ENCODE data around the gene CPM. TPM values are rescaled to one million over a fixed set of nuclear protein-coding genes. Genes with fewer than 3 reads are reported as not detected.

CPM gene
- polyA plus RNA-seq, 2 of the 4 experiments (the other 2 are of a cell fraction): 3.7 to 6.8 TPM

DNA sequence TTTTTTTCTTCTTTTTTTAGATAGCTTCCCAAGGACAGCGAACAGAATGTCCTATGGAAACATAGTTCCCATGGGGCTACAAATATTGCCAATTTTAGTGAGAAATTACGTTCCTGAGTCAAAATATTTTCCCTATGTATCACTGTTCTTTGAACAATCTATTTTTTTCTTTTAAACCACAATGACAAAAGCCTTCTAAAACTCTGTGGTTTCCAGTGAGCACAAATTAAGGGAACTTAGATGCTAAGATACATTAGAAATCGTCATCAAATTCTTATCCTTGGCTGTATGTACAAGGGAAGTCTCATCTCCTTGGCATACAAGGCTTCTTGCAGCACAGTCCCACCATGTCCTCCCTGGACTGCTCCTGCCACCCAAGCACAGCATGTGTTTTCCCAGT, 17.9 kb downstream of the CPM start:
- no peak for TF ChIP-seq RAD21 (conservative IDR thresholded peaks at IDR 0.05 in 1 of 2, IDR thresholded peaks at IDR 0.05 in 1 of 2)
- no peak for TF ChIP-seq KDM5A (IDR thresholded peaks at IDR 0.05)
- TF ChIP-seq, protein P1, sequence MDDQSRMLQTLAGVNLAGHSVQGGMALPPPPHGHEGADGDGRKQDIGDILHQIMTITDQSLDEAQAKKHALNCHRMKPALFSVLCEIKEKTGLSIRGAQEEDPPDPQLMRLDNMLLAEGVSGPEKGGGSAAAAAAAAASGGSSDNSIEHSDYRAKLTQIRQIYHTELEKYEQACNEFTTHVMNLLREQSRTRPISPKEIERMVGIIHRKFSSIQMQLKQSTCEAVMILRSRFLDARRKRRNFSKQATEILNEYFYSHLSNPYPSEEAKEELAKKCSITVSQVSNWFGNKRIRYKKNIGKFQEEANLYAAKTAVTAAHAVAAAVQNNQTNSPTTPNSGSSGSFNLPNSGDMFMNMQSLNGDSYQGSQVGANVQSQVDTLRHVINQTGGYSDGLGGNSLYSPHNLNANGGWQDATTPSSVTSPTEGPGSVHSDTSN (IDR thresholded peaks at IDR 0.05): no peak
- Histone ChIP-seq H3K4me2 (no peak overlapping the region), H3K4me1 (no peaks in the 10 kb centered on the region), H3K9me3 (no peaks in the 10 kb centered on the region), H3K4me3 (no peak overlapping the region), H3K27ac (no peak overlapping the region)
- ChIA-PET POLR2A (no interaction called here), CTCF (interaction anchor here (1.1 kb wide), 1 partner anchor 155 kb away, joined by 3 read pairs; no protein-coding TSS in a partner anchor)
- DNase-seq (ENCODE audit: low read depth in 1 of 2, low spot score in 1 of 2): no peak
- peak in 1 of 2 experiments; percentile 33; a peak in 2 of 6 replicates for ATAC-seq
- no peak for FAIRE-seq
- WGBS (ENCODE audit: missing lambda C conversion rate): 51% methylated on average over 3 of the region's 3 CpGs

DNA sequence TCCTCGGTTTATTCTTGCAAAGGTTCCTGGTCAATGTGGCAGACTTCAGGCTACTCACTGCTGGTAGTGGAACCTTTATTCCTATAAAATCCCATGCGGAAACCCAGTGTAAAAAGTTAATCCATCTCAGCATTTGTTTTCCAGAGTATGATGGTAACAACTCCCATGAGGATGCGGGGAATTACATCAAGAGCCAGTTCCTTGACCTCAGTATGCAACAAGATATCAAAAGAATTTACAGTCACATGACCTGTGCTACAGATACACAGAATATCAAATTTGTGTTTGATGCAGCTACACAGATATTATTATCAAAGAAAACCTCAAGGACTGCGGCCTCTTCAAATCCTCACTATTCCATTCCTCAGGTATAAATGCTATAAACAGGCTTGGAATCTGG, 19.3 kb downstream of the CPM start:
- ATAC-seq: no peak
- no peak overlapping the region for H3K27ac ChIP-seq
- no peak for TF ChIP-seq RAD21 (conservative IDR thresholded peaks at IDR 0.05 in 1 of 2, IDR thresholded peaks at IDR 0.05 in 1 of 2)
- POLR2A ChIA-PET: no interaction called here
- DNase-seq (ENCODE audit: low read depth in 1 of 2, low spot score in 1 of 2): no peak
- H3K9me3 ChIP-seq: no peaks in the 10 kb centered on the region
- H3K4me2 ChIP-seq: no peak overlapping the region
- no peak for FAIRE-seq
- 85% methylated on average over 4 of the region's 4 CpGs for WGBS (ENCODE audit: missing lambda C conversion rate)
- no peak overlapping the region for H3K4me3 ChIP-seq
- CTCF ChIA-PET: interaction anchor here (0.7 to 2.0 kb wide), 3 partner anchors 15 to 363 kb away, joined by 3 to 7 read pairs (median 3); no protein-coding TSS in a partner anchor
- H3K4me1 ChIP-seq: no peaks in the 10 kb centered on the region

DNA sequence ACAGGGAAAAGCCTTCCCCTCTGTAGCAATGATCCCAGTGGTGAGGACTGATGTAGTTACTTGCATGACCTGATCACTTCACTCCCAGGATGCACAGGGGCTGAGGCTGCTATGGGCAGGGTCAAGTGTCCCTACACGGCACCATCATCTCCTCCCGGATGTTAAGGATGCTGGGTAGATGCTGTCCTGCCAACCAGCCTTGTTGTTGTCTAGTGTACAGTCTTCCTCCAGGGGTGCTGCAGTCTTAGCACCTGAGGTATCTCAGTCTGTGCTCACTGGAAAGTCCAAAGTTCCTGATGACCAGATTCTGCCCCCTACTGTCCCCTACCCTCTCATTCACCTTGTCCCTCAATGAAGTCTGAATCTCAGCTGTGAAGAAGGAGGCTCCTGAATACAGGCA, 20.1 kb downstream of the CPM start:
- ATAC-seq (peak; percentile 57 to 60; a peak in 4 of 6 replicates), FAIRE-seq (no peak), DNase-seq (ENCODE audit: low read depth in 1 of 2, low spot score in 1 of 2) (peak in 1 of 2 experiments; percentile 11)
- Histone ChIP-seq H3K4me1 (no peaks in the 10 kb centered on the region), H3K9me3 (no peaks in the 10 kb centered on the region), H3K4me2 (no peak overlapping the region), H3K4me3 (no peak overlapping the region), H3K27ac (no peak overlapping the region)
- ChIA-PET CTCF (interaction anchor here (1.7 to 2.0 kb wide), 3 partner anchors 14 to 342 kb away, joined by 3 to 7 read pairs (median 6); no protein-coding TSS in a partner anchor), POLR2A (no interaction called here)
- TF ChIP-seq, protein P2, sequence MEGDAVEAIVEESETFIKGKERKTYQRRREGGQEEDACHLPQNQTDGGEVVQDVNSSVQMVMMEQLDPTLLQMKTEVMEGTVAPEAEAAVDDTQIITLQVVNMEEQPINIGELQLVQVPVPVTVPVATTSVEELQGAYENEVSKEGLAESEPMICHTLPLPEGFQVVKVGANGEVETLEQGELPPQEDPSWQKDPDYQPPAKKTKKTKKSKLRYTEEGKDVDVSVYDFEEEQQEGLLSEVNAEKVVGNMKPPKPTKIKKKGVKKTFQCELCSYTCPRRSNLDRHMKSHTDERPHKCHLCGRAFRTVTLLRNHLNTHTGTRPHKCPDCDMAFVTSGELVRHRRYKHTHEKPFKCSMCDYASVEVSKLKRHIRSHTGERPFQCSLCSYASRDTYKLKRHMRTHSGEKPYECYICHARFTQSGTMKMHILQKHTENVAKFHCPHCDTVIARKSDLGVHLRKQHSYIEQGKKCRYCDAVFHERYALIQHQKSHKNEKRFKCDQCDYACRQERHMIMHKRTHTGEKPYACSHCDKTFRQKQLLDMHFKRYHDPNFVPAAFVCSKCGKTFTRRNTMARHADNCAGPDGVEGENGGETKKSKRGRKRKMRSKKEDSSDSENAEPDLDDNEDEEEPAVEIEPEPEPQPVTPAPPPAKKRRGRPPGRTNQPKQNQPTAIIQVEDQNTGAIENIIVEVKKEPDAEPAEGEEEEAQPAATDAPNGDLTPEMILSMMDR (IDR thresholded peaks at IDR 0.05): no peak
- TF ChIP-seq ATOH8 (CRISPR knock-in tag; IDR thresholded peaks at IDR 0.05; ENCODE audit: low read depth) (no peak), HEYL (CRISPR knock-in tag; IDR thresholded peaks at IDR 0.05) (no peak)
- WGBS (ENCODE audit: missing lambda C conversion rate): 61% methylated on average over 2 of the region's 2 CpGs

DNA sequence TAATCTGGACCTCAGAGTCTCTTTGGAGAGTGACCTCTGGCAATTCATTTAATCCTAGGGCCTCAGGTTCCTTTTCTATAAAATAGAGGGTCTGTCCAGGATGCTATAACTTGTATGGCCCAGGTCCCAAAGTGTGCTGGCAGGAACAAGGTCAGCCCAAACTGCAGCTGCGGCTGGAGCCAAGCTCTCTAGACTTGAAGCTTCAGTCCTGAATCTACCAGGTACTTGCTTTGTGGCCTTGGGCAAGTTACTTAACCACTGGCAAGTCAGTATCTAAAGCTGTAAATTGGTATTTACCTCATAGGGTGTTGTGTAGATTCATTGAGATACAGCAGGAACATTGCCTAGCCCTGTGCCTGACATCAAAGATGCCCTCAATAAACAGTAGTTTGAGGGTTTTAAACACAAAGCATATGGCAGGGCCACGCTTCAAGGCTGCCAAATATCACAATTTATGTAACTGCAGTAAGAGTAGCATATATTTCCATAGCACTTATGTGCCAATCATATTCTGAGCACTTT, 21.7 kb downstream of the CPM start:
- WGBS (ENCODE audit: missing lambda C conversion rate): 72% methylated on average over 2 of the region's 2 CpGs
- Histone ChIP-seq H3K4me1 (no peaks in the 10 kb centered on the region), H3K4me3 (no peak overlapping the region), H3K9me3 (no peaks in the 10 kb centered on the region), H3K27ac (no peak overlapping the region), H3K4me2 (no peak overlapping the region)
- ATAC-seq: no peak; a peak in 1 of 6 replicates
- no peak for FAIRE-seq
- POLR2A ChIA-PET: interaction anchor here (1.5 kb wide), 1 partner anchor 21 kb away, joined by 3 read pairs; no protein-coding TSS in a partner anchor
- CTCF ChIA-PET: interaction anchor here (0.5 to 1.9 kb wide), 4 partner anchors 8 to 448 kb away, joined by 3 to 6 read pairs (median 4); no protein-coding TSS in a partner anchor
- DNase-seq (ENCODE audit: low read depth in 1 of 2, low spot score in 1 of 2): no peak
- TF ChIP-seq HES2 (IDR thresholded peaks at IDR 0.05) (no peak), CEBPB (IDR thresholded peaks at IDR 0.05) (no peak), PHF8 (IDR thresholded peaks at IDR 0.05; ENCODE audit: borderline replicate concordance, low read depth) (no peak), TFCP2L1 (CRISPR knock-in tag; IDR thresholded peaks at IDR 0.05) (no peak), JUNB (IDR thresholded peaks at IDR 0.05) (no peak), RCOR1 (IDR thresholded peaks at IDR 0.05; ENCODE audit: low read depth, low read length) (no peak), ZFP36 (IDR thresholded peaks at IDR 0.05; ENCODE audit: borderline replicate concordance, partially characterized antibody) (no peak), ZNF302 (CRISPR knock-in tag; IDR thresholded peaks at IDR 0.05) (no peak), CBX2 (IDR thresholded peaks at IDR 0.05; ENCODE audit: borderline replicate concordance, low read depth) (no peak), MAX (IDR thresholded peaks at IDR 0.05) (no peak), RARB (CRISPR knock-in tag; IDR thresholded peaks at IDR 0.05) (no peak), FOSL2 (IDR thresholded peaks at IDR 0.05) (no peak), FOSL2 (CRISPR knock-in tag; IDR thresholded peaks at IDR 0.05) (no peak)
- TF ChIP-seq, protein P2 (IDR thresholded peaks at IDR 0.05): no peak
- TF ChIP-seq, protein P1 (IDR thresholded peaks at IDR 0.05): no peak
- TF ChIP-seq, protein P3, sequence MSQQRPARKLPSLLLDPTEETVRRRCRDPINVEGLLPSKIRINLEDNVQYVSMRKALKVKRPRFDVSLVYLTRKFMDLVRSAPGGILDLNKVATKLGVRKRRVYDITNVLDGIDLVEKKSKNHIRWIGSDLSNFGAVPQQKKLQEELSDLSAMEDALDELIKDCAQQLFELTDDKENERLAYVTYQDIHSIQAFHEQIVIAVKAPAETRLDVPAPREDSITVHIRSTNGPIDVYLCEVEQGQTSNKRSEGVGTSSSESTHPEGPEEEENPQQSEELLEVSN (IDR thresholded peaks at IDR 0.05; ENCODE audit: borderline replicate concordance, low read depth): no peak

Data from A549 (cell line).